ENCODE results near the gene GRM5.
"Not testable (repeated sequence)": the region's sequence is repeated elsewhere in the genome, so short reads cannot be mapped to it uniquely, and the experiment has no call there.

Gene GRM5

GRCh38 chr11:89065651-89066201 is at the start of gene GRM5:
TSS of gene GRM5 (minus strand) at chr11:89065982. CDS start at chr11:89047872, 18,110 bp downstream.
- DNase-seq: peak in 25 of 56 donors; percentile 4 to 70 (median 41)

DNA sequence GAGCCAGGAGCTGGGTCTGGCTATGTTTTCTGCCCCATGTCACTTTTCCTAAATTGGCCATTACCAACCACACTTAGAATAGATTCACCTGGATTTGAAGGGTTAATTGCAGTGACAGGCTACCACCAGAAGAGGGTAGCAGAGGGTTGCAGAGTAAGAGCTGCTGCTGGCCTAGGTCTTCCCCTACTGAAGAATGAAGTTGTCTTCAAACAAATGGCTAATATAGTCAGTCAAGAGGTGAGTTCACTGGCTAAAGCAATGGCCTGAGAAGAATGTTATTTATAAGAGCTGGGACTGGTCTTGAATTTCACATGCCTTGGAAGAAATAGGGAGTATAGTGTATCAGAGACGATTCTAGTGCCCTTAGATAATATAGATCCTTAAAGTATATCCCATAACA is 32.2 kb upstream of the GRM5 start:
- DNase-seq: peak in 11 of 56 donors; percentile 0 to 29 (median 5)

DNA sequence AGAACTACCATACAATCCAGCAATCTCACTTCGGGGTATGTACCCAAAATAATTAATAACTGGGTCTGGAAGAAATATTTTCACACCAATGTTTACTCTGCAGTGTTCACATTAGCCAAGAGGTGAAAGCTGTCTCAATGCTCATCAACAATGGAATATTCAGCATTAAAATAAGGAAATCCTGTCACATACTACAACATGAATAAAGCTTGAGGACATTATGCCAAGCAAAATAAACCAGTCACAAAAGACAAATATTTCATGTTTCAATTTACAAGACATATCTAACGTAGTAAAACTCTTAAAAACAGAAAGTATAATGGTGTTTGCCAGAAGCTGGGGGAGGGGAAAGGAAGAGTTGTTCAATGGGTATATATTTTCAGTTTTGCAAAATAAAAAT is 28.0 kb upstream of the GRM5 start:
- not testable (repeated sequence) for DNase-seq

GRCh38 chr11:89084951-89085350 is 19.2 kb upstream of the GRM5 start:
- not testable (repeated sequence) for DNase-seq

DNA sequence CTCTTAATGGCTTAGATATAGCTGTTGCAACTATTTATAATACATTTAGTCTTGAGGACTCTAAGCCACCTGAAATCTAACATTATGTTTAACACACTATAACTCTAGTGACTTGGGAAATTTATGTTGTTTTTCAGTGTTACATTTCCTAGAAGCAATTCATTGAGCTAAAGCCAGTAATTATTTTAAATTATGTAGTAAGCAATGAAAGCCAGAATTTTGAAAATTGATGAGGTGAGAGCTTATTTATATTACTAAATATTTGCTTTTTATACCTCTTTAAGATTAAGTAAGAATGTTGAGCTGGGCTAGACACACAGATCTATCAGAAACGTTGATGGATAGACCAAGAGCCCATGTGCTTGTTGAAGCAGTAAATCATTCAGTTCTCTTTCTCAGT is 5.1 kb upstream of the GRM5 start:
- not testable (repeated sequence) for DNase-seq

DNA sequence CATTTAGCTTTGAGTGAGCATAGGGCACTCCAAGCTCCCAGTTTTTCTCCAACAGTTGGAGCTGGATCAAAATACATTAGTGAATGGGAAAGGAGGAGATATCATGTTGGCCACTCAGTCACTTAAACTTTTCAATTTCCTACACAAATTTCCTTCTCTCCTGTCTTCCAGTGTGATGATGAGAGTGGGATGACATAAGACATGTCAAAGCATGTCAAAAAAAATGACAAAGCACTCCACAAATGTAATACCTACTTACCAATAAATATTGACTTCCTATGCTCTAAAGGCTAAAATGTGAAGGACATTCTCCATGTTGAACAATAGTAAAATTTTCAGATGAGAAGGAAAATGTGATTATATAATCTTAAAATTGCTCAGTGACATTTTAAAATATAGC is 1.5 kb upstream of the GRM5 start:
- DNase-seq: no peak

GRCh38 chr11:89065066-89065465 is 716 bp downstream of the GRM5 start:
- peak in 10 of 56 donors; percentile 0 to 17 (median 4) for DNase-seq

- DNase-seq: peak in 27 of 56 donors; percentile 3 to 65 (median 26)
Observed at GRCh38 chr11:89063481-89063951, 2.3 kb downstream of the GRM5 start.

DNA sequence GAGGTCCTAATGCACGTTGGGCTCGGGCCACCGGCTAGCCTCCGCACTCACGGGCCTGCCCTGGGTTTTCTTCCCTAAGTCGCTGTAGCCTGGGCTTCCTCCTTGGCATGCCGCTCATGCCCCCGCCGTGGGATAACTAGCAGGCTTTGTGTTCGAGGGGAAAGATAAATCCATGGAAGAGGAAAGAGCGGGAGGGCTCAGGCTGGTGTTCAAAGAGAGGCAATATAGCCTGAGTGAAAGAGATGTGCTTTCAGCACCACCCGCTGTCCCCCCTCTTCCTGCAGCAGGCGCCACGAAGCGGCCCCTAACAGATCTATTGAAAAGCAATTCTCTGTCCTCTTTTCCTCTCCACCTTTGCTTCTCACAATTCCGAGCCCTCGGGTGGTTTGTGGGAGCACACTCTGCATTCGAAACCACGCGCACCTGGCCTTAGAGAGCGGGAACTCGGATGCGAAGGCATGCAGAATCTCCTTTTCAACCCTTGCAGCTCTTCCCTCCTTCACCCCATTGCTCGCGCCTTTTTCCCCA is 2.9 kb downstream of the GRM5 start:
- peak in 18 of 56 donors; percentile 2 to 45 (median 18) for DNase-seq

DNA sequence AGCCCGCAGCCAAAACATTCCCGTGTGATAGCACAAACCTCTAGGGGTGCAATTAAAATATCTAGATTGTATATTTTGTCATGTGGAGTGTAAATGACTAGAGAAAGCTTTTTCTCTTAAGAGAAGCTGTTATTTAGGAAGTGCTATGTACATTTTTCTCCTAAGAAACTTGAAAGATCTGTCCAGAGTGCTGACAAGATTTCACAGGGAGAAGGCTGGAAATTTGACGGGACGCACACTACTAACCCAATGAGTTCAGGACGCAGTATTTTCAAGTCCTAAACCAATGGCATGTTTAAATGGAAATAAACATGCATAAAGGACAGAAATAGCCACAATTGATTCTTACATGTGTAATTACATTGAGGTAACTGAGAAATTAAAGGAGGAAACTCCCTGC is 3.9 kb downstream of the GRM5 start:
- DNase-seq: not testable (repeated sequence)

- not testable (repeated sequence) for DNase-seq
Observed at GRCh38 chr11:89057406-89057805, 8.4 kb downstream of the GRM5 start.

- DNase-seq: no peak
Observed at GRCh38 chr11:89052220-89052619, 13.6 kb downstream of the GRM5 start.

DNA sequence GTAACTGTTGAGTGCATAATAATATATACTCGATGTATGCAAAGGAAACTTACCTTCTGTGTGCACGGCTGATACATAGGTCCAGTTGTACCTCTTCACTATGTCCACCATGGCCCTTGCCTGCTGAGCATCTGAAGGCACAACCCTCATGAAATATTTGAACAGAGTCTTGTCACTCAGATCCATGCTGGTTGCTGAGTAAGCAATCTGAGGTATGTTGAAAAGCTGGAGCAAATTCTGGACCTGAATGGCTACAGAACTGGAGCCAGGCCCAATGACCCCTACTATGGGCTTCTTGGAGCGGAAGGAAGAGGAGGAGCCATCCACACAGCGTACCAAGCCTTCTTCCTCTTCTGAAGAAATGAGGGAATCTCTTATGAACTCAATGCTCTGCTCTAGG is 18.6 kb downstream of the GRM5 start:
- DNase-seq: not testable (repeated sequence)

- not testable (repeated sequence) for DNase-seq
Observed at GRCh38 chr11:89043861-89044588, 21.8 kb downstream of the GRM5 start.

GRCh38 chr11:89029671-89030070 is 36.1 kb downstream of the GRM5 start:
- DNase-seq: not testable (repeated sequence)

DNA sequence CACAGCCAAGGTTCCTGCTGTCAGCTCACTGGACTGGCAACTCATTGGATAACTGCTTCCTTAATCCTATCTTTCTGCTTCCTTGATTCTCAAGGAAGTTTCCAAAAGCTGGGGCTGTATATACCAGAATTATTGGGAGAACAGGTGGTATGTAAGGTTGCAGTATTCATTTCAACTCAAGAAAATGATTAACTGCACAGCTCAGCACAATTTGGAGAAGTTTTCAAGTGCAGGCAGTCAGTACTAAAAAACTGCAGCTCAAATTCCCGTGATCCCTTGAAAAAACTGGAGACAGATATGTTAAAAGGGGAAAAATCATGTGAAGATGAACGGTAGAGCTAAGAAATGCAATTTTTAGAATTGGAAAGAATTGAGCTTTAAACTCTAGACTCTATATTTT is 44.4 kb downstream of the GRM5 start:
- DNase-seq: no peak

DNA sequence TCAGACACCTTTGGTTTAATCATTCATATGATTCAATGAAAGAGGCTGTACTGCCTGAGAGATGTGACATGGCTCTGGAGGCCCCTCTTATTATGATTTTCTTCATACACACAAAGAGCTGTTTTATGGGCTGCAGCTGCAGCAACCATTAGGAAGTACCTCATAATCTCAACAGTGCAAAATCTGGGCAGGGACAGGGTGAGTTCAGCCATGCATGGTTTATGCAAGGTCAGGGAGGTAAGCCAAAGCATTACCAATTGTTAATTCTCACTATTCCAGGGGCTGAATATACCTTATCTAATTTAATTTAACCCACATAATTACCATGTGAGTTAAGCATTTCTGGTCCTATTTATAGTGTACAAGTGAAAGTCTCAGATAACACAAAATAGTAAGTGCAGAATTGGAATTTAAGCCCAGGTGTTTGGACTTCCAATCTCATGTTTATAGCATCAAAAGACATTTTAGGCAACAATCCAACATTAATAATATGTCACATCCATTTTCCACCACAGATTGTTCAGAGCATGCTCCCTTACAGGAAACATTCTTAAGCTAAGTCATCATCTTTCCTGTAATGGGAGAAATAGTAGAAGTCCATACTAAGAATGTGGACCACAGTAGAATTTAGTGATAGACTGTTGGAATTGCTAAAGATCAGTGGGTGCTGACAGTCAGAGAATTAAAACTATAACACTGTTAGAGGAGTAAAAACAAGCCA is 45.8 kb downstream of the GRM5 start:
- DNase-seq: not testable (repeated sequence)

DNA sequence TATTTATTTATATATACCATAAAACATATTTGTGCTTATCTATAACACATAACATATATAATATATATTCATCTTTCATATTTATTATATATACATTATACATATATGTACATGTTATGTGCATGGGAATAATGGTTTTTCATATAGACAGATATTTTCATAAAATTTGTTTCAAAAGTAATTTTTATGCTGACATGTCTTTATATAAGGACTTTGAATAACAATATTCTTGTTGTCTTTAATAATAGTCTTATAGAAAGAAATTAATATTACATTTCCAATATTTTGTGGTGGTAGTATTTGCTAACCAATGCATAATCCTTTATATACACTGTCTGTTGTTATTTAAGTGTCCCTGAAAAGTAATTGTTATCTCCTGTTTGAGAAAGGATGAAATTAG is 49.6 kb downstream of the GRM5 start:
- no peak for DNase-seq

DNA sequence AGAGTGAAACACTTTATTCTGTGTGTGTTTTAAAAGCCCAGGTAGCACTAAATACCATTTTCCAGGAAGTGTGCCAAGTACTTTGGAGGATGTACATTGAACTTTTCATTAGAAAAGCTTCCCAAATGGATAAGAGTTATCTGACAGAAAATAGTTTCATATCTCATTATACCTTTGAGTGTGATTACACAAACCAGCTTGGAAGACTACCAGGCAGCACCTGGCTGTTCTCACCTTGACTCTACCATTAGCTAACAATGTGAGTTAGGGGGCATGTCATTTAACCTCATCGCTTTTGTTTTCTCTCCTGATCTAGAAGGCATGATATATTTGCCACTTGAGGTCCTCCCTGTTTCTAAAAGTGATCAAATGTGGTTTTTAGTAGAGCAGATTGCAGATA is 50.2 kb downstream of the GRM5 start:
- DNase-seq: no peak

DNA sequence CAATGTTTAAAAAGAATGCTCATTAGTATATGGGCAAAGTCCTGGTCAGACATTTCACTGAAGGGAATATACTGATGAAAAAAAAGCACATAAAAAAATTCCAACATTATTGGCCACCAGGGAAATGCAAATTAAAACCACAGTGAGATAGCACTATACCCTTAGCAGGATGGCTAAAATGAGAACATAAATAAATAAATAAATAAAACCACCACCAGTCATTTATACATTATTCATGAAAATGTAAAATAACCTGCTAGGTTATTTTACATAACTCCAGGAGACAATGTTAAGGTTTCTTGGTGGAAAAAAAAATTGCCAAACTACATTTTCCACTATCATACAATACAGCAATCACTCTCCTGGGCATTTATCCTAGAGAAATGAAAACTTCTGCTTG is 64.9 kb downstream of the GRM5 start:
- not testable (repeated sequence) for DNase-seq

DNA sequence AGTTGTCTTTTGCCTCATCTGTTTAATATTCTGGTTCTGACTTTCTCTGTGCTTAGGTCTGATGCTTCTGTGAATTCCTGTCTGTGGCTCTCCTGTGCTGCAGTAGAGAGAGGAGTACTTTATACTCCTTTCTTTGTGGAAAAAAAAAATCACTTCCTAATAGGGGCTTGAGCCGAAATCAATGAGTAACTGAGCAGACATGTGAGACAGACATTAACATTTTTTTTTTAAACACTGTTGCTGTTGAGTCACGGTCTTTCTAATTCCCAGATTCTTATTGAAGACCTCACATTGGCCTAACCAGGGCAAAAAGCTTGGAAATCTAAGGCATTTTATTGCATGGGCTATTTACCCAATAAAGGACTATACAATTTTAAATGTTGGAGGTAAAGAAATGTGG is 86.1 kb downstream of the GRM5 start:
- no peak for DNase-seq

- DNase-seq: not testable (repeated sequence)
Observed at GRCh38 chr11:88978992-88979391, 86.8 kb downstream of the GRM5 start.
